ENCODE measurements around the gene ZCCHC14.

GRCh38 chr16:87439926-87440325 is 52.9 kb downstream of the ZCCHC14 start:
- TF ChIP-seq POLR2A (IDR thresholded peaks at IDR 0.05) (no peak), CTCF (IDR thresholded peaks at IDR 0.05) (no peak), POLR2AphosphoS5 (IDR thresholded peaks at IDR 0.05) (no peak), EP300 (IDR thresholded peaks at IDR 0.05; ENCODE audit: low read depth) (no peak)

Measured in transverse colon (tissue), 4 donors.